H9 (cell line): Measurements from ENCODE around the gene ISM2. TPM values are rescaled to one million over a fixed set of nuclear protein-coding genes. Genes with fewer than 3 reads are reported as not detected.

Experiments
- DNase-seq: peaks from one replicate; pipeline ENCODE4 v3.0.0-alpha.2; 2017
- H2AFZ ChIP-seq: one replicate; pipeline ENCODE4 v1.6.1; 2013; ENCODE audit warnings: mild to moderate bottlenecking, low read length, control low read depth, moderate library complexity
- H2AK5ac ChIP-seq: 2 replicates; pipeline ENCODE4 v1.6.1; 2013; ENCODE audit warnings: low read length, control low read depth, mixed read lengths; ENCODE audit not compliant: insufficient read length
- H2BK120ac ChIP-seq: one replicate; pipeline ENCODE4 v1.6.1; 2013; ENCODE audit warnings: low read depth, mild to moderate bottlenecking, low read length, control low read depth, inconsistent platforms; ENCODE audit not compliant: poor library complexity, severe bottlenecking
- H2BK12ac ChIP-seq: 2 replicates; pipeline ENCODE4 v1.6.1; 2013; ENCODE audit warnings: low read length, control low read depth, mixed read lengths, low read depth; ENCODE audit not compliant: insufficient read length
- H2BK15ac ChIP-seq: 2 replicates; pipeline ENCODE4 v1.6.1; 2013; ENCODE audit warnings: low read depth, low read length, control low read depth
- H2BK20ac ChIP-seq: one replicate; pipeline ENCODE4 v1.6.1; 2013; ENCODE audit warnings: low read depth, mild to moderate bottlenecking, low read length, control low read depth, inconsistent platforms; ENCODE audit not compliant: poor library complexity, severe bottlenecking
- H2BK5ac ChIP-seq: 2 replicates; pipeline ENCODE4 v1.6.1; 2013; ENCODE audit warnings: low read length, control low read depth, mixed read lengths; ENCODE audit not compliant: insufficient read length
- H3K14ac ChIP-seq: 2 replicates; pipeline ENCODE4 v1.6.1; 2013; ENCODE audit warnings: low read length, control low read depth; ENCODE audit not compliant: insufficient read depth
- H3K18ac ChIP-seq: 2 replicates; pipeline ENCODE4 v1.6.1; 2013; ENCODE audit warnings: low read depth, mild to moderate bottlenecking, mixed read lengths, low read length, control low read depth; ENCODE audit not compliant: insufficient read length
- H3K23ac ChIP-seq: 2 replicates; pipeline ENCODE4 v1.6.1; 2013; ENCODE audit warnings: low read length, control low read depth, mixed read lengths, low read depth; ENCODE audit not compliant: insufficient read length
- H3K23me2 ChIP-seq: 2 replicates; pipeline ENCODE4 v1.6.1; 2013; ENCODE audit warnings: low read depth, mild to moderate bottlenecking, mixed read lengths, low read length, control low read depth; ENCODE audit not compliant: insufficient read length, poor library complexity, severe bottlenecking
- H3K27ac ChIP-seq: 2 replicates; pipeline ENCODE4 v1.5.1; 2013; ENCODE audit warnings: low read length, control low read depth, mixed read lengths, low read depth; ENCODE audit not compliant: insufficient read length
- H3K27me3 ChIP-seq: 2 replicates; pipeline ENCODE4 v1.6.1; 2013; ENCODE audit warnings: low read length, control low read depth, inconsistent platforms; ENCODE audit not compliant: insufficient read depth
- H3K4ac ChIP-seq: 2 replicates; pipeline ENCODE4 v1.6.1; 2013; ENCODE audit warnings: low read depth, mild to moderate bottlenecking, control low read depth, inconsistent platforms, low read length, moderate library complexity
- H3K4me1 ChIP-seq: 2 replicates; pipeline ENCODE4 v1.6.1; 2013; ENCODE audit warnings: low read length, control low read depth, inconsistent platforms; ENCODE audit not compliant: insufficient read depth
- H3K4me2 ChIP-seq: 2 replicates; pipeline ENCODE4 v1.6.1; 2013; ENCODE audit warnings: low read length, control low read depth, mixed read lengths; ENCODE audit not compliant: insufficient read length, insufficient read depth
- H3K56ac ChIP-seq: 2 replicates; pipeline ENCODE4 v1.6.1; 2013; ENCODE audit warnings: low read depth, mild to moderate bottlenecking, mixed read lengths, low read length, control low read depth; ENCODE audit not compliant: insufficient read length
- H3K79me1 ChIP-seq: 2 replicates; pipeline ENCODE4 v1.6.1; 2013; ENCODE audit warnings: low read depth, mild to moderate bottlenecking, moderate library complexity, low read length, control low read depth, inconsistent platforms; ENCODE audit not compliant: insufficient read depth, poor library complexity, severe bottlenecking
- H3K79me2 ChIP-seq: 2 replicates; pipeline ENCODE4 v1.6.1; 2013; ENCODE audit warnings: low read length, control low read depth, inconsistent platforms; ENCODE audit not compliant: insufficient read depth
- H3K9ac ChIP-seq: 2 replicates; pipeline ENCODE4 v1.6.1; 2013; ENCODE audit warnings: low read length, control low read depth, mixed read lengths; ENCODE audit not compliant: insufficient read length; ENCODE audit errors: extremely low read depth
- H3K9me3 ChIP-seq: one replicate; pipeline ENCODE4 v1.6.1; 2013; ENCODE audit warnings: low read depth, low read length, inconsistent platforms; ENCODE audit not compliant: control insufficient read depth
- H3T11ph ChIP-seq: one replicate; pipeline ENCODE4 v1.6.1; 2013; ENCODE audit warnings: mild to moderate bottlenecking, low read length, control low read depth, inconsistent platforms
- H4K20me1 ChIP-seq: one replicate; pipeline ENCODE4 v1.6.1; 2013; ENCODE audit not compliant: control insufficient read depth, insufficient read length, insufficient read depth
- H4K5ac ChIP-seq: 2 replicates; pipeline ENCODE4 v1.6.1; 2013; ENCODE audit warnings: low read depth, mild to moderate bottlenecking, mixed read lengths, low read length, control low read depth; ENCODE audit not compliant: insufficient read length
- H4K8ac ChIP-seq: replicated peaks from 2 replicates; pipeline ENCODE4 v1.6.1; 2013; ENCODE audit warnings: low read length, control low read depth, mixed read lengths, low read depth; ENCODE audit not compliant: insufficient read length
- H4K91ac ChIP-seq: 2 replicates; pipeline ENCODE4 v1.6.1; 2013; ENCODE audit warnings: low read depth, mild to moderate bottlenecking, moderate library complexity, mixed read lengths, low read length, control low read depth; ENCODE audit not compliant: insufficient read length
- H3K27ac Mint-ChIP-seq, 3 experiments: 2 replicates in 2 of 3; 3 replicates in 1 of 3; pipeline ENCODE4 v1.8.0; 2020 to 2021; ENCODE audit warnings: mixed read lengths in 3 of 3, mild to moderate bottlenecking in 1 of 3, moderate library complexity in 1 of 3
- H3K27me3 Mint-ChIP-seq: 2 replicates; pipeline ENCODE4 v1.8.0; 2021; ENCODE audit warnings: low read depth, mild to moderate bottlenecking, moderate library complexity, mixed read lengths
- H3K36me3 Mint-ChIP-seq, 3 experiments: 2 replicates in 2 of 3; 3 replicates in 1 of 3; pipeline ENCODE4 v1.8.0; 2020 to 2021; ENCODE audit warnings: low read depth in 3 of 3, mixed read lengths in 3 of 3; ENCODE audit not compliant: insufficient read depth in 1 of 3
- H3K4me1 Mint-ChIP-seq, 2 experiments: 2 replicates each; pipeline ENCODE4 v1.8.0; 2020; ENCODE audit warnings: mixed read lengths in 2 of 2
- H3K4me3 Mint-ChIP-seq, 2 experiments: 2 replicates in 1 of 2; 3 replicates in 1 of 2; pipeline ENCODE4 v1.8.0; 2020 to 2021; ENCODE audit warnings: mild to moderate bottlenecking in 2 of 2, mixed read lengths in 2 of 2, moderate library complexity in 1 of 2
- H3K9me3 Mint-ChIP-seq, 2 experiments: 2 replicates in 1 of 2; 3 replicates in 1 of 2; pipeline ENCODE4 v1.8.0; 2020; ENCODE audit warnings: mild to moderate bottlenecking in 2 of 2, mixed read lengths in 2 of 2, moderate library complexity in 1 of 2
- WGBS: extraction: QIAGEN DNeasy Blood & Tissue Kit; methylation state at CpG from one replicate; pipeline ENCODE4 v1.1.7; 2013; ENCODE audit warnings: missing lambda C conversion rate, low lambda C conversion rate, mixed read lengths; ENCODE audit not compliant: insufficient read length; ENCODE audit errors: extremely low coverage; 5-methylcytosine and 5-hydroxymethylcytosine counted together
- total RNA-seq: library from RNA; stranded (reverse); gene quantifications from 2 replicates; pipeline ENCODE4 v1.2.1, GENCODE V29; 2021
- TF ChIP-seq, protein P1 (sequence below): fragments of 200-600 bp; sonication (generic); conservative IDR thresholded peaks from 3 replicates; pipeline ENCODE4 v1.8.0; 2021; ENCODE audit warnings: antibody characterized with exemption, mild to moderate bottlenecking

Gene ISM2
- total RNA-seq, 1 experiment from 2014 or later = 0.39 TPM

DNA sequence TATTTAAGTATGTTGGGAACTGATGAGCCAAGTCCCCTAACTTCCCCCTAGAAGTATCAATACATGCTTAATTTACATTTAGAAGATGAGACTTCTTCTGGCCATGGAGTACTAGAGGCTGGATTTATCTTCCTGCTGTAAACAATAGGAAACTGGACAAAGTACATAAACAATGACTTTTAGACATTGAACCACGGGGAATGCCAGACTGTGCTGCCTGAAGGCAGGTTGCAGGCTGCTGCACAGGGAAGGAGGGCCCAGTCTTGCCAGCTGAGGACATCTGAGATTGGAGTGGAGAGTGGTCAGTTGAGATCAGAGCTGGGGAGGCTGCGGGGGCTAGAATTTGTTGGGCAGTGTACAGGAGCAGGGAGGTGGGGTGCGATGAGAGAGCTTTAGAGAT, 24.5 kb upstream of the ISM2 start:
- Histone ChIP-seq H3K23me2 (no peaks in the 10 kb centered on the region), H3T11ph (no peak overlapping the region), H2AK5ac (no peak overlapping the region), H2BK120ac (no peak overlapping the region), H4K8ac (no peak overlapping the region), H3K79me2 (no peaks in the 10 kb centered on the region), H2AFZ (no peak overlapping the region), H3K4ac (no peak overlapping the region), H2BK15ac (no peak overlapping the region), H3K27ac (no peak overlapping the region), H3K27me3 (no peaks in the 10 kb centered on the region), H3K4me1 (no peaks in the 10 kb centered on the region), H3K9me3 (no peaks in the 10 kb centered on the region), H2BK12ac (no peak overlapping the region), H3K4me2 (no peak overlapping the region), H4K91ac (no peak overlapping the region), H3K56ac (no peak overlapping the region), H4K5ac (no peak overlapping the region), H3K79me1 (peaks cover 4% of the 10 kb centered on the region), H3K14ac (no peak overlapping the region), H3K18ac (no peak overlapping the region), H4K20me1 (no peaks in the 10 kb centered on the region), H3K9ac (no peak overlapping the region), H3K23ac (no peak overlapping the region), H2BK20ac (no peak overlapping the region), H2BK5ac (no peak overlapping the region)
- TF ChIP-seq, protein P1, sequence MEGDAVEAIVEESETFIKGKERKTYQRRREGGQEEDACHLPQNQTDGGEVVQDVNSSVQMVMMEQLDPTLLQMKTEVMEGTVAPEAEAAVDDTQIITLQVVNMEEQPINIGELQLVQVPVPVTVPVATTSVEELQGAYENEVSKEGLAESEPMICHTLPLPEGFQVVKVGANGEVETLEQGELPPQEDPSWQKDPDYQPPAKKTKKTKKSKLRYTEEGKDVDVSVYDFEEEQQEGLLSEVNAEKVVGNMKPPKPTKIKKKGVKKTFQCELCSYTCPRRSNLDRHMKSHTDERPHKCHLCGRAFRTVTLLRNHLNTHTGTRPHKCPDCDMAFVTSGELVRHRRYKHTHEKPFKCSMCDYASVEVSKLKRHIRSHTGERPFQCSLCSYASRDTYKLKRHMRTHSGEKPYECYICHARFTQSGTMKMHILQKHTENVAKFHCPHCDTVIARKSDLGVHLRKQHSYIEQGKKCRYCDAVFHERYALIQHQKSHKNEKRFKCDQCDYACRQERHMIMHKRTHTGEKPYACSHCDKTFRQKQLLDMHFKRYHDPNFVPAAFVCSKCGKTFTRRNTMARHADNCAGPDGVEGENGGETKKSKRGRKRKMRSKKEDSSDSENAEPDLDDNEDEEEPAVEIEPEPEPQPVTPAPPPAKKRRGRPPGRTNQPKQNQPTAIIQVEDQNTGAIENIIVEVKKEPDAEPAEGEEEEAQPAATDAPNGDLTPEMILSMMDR = no peak
- no CpG with 5 or more reads among the region's 3 CpGs for WGBS
- no peak for DNase-seq
- Mint-ChIP-seq H3K9me3 (no peaks in the 10 kb centered on the region), H3K4me1 (no peaks in the 10 kb centered on the region), H3K27ac (peak overlapping the region in 2 of 3 experiments; percentile 21 to 35; a peak in 1 of 7 replicates), H3K27me3 (no peaks in the 10 kb centered on the region), H3K4me3 (no peak overlapping the region), H3K36me3 (peaks cover 3 to 31% (median 20%) of the 10 kb centered on the region in 3 experiments; a peak in 6 of 7 replicates)
